MM.1S (cell line): ENCODE measurements around the gene CHRNB1.

Experiments used
- EZH2 ChIP-seq: fragments of 300-600 bp; sonication (generic); optimal IDR thresholded peaks from 2 replicates; pipeline ENCODE3; 2017; ENCODE audit warnings: low read depth, mild to moderate bottlenecking, antibody characterized with exemption, low read length, mixed read lengths
- EZH2phosphoT487 ChIP-seq: fragments of 300-600 bp; sonication (generic); IDR thresholded peaks from 2 replicates; pipeline ENCODE4 v1.6.1; 2018; ENCODE audit warnings: antibody characterized with exemption, low read length

GRCh38 chr17:7437369-7437863 lies 7.4 kb upstream of the CHRNB1 start:
- TF ChIP-seq EZH2: no peak
- no peak for TF ChIP-seq EZH2phosphoT487
